SK-N-MC (cell line): ENCODE results near the gene GPX4.
"Not testable (repeated sequence)": the region's sequence is repeated elsewhere in the genome, so short reads cannot be mapped to it uniquely, and the experiment has no call there.

Experiments
- DNase-seq: peaks from one replicate; pipeline ENCODE4 v3.0.0-alpha.2; 2011; ENCODE audit warnings: low read depth, low spot score
- H3K27ac ChIP-seq: fragments of 200-600 bp; sonication (generic); 2 replicates; pipeline ENCODE4 v1.5.1; 2016; ENCODE audit warnings: mixed run types
- H3K36me3 ChIP-seq: fragments of 200-600 bp; sonication (generic); 2 replicates; pipeline ENCODE4 v1.6.1; 2017; ENCODE audit warnings: antibody characterized with exemption, low read length, mixed read lengths; ENCODE audit not compliant: insufficient read depth
- H3K4me3 ChIP-seq: fragments of 200-600 bp; sonication (generic); 2 replicates; pipeline ENCODE4 v1.5.1; 2016
- H3K9ac ChIP-seq: fragments of 200-600 bp; sonication (generic); 2 replicates; pipeline ENCODE4 v1.8.0; 2017; ENCODE audit warnings: mixed run types, mixed read lengths; ENCODE audit not compliant: insufficient read length
- H3K9me3 ChIP-seq: fragments of 200-600 bp; sonication (generic); 2 replicates; pipeline ENCODE4 v1.6.1; 2017; ENCODE audit warnings: low read depth, mild to moderate bottlenecking, antibody characterized with exemption, low read length, moderate library complexity, mixed read lengths
- EZH2 ChIP-seq: fragments of 200-600 bp; sonication (generic); IDR thresholded peaks from one replicate; pipeline ENCODE4 v1.6.1; 2017; ENCODE audit warnings: antibody characterized with exemption
- FOXP2 ChIP-seq: optimal IDR thresholded peaks from 2 replicates; pipeline ENCODE3; 2011; ENCODE audit warnings: mild to moderate bottlenecking, moderate library complexity; ENCODE audit not compliant: insufficient read depth; ENCODE audit errors: extremely low read length, control extremely low read depth
- POLR2AphosphoS5 ChIP-seq: IDR thresholded peaks from 2 replicates; pipeline ENCODE4 v1.6.1; 2012; ENCODE audit warnings: mild to moderate bottlenecking, low read depth, low read length, borderline replicate concordance

Gene GPX4

DNA sequence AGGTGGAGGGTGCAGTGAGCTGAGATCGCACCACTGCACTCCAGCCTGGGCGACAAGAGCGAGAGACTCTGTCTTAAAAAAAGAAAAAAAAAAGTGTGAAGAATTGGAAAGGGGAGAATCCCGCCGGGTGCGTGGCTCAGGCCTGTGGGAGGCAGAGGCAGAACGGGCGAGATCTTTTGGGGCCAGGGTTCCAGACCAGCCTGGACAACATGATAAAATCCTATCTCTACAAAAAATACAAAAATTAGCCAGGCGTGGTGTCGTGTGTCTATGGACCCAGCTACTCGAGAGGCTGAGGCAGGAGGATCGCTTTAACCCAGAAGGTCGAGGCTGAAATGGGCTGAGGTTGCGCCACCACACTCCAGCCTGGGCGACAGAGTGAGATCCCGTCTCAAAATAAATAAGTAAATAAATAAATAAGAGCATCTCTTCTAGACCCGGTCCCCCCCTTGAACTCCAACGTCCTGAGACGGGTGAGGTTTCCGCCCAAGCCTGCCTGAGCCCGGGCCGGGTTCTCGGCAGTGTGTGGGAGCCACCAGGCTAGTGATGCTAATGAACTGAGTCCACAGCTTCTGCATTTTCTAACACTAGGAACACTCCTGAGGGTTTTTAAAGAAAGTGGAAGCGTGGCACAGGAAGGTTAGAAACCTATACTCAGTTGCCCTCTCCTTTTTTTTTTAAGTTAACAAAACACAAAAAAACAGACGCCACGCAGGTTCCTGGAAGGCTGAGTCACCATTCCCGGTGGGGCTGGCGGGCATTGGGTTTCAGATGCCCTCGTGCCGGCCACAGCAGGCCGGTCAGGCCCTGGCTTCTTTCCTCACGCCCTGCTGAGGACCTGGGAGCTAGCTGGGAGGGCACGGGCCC, 22.0 kb downstream of the GPX4 start:
- Histone ChIP-seq H3K27ac (no peak overlapping the region), H3K9ac (no peak overlapping the region), H3K9me3 (no peaks in the 10 kb centered on the region), H3K4me3 (no peak overlapping the region), H3K36me3 (peaks cover 12% of the 10 kb centered on the region; the same call in 1 of the 2 replicates)
- TF ChIP-seq FOXP2, result no peak
- TF ChIP-seq POLR2AphosphoS5, result no peak
- no peak for TF ChIP-seq EZH2
- no peak for DNase-seq

DNA sequence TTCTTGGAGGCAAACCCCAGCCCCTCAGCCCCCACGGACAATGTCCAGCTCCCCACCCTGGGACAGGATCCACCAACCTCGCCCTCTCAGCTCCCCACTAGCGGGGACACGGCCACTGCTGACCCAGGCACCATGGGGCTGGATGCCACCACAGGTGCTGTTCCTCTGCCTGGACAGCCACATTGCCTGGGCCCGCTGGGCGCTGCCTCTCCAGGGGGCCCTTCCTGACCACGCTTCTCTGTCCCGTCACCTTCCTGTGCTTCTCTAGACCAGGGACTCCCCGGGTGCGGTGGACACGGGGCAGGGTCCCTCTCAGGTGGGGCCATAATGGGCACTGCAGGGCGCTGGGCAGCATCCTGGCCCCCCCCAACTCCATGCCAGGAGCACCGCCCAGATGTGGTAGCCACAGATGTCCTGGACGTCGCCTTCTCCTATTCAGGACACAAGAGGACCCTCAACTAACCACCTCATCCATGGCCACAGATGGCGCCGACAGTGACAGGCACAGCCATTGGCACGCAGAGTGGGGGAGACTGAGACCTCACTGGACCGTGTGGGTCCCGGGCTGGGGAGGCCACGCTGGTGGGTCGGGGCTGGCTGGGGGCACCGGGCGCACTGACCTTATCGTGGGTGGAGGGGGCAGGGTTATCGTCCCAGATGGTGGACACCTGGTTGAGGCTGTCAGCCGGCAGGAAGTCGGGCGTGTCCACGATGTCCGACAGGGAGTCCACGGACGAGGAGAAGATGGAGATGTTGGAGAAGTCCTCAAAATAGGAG, 23.4 kb downstream of the GPX4 start:
- H3K9me3 ChIP-seq, result no peaks in the 10 kb centered on the region
- no peak for DNase-seq
- TF ChIP-seq EZH2 (no peak), POLR2AphosphoS5 (no peak), FOXP2 (no peak)
- H3K9ac ChIP-seq, result no peak overlapping the region
- H3K27ac ChIP-seq, result no peak overlapping the region
- H3K36me3 ChIP-seq, result peaks cover 12% of the 10 kb centered on the region; the same call in 1 of the 2 replicates
- H3K4me3 ChIP-seq, result no peak overlapping the region

DNA sequence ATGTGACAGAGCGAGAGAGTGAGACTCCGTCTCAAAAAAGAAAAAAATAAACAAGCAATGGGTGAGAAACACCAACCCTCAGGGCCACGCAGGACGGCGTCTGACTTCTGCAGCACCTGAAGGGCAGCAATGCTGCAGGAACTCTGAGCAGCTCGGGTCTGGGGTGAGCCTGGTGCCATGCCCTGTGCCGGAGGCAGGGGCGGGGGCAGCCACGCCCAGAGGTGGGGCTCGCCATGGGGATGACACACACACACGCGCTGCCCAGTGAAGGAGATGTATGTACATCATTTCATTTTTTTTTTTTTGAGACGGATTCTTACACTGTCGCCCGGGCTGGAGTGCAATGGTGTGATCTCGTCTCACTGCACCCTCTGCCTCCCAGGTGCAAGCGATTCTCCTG, 24.3 kb downstream of the GPX4 start:
- DNase-seq, result no peak
- Histone ChIP-seq H3K27ac (no peak overlapping the region), H3K9me3 (no peaks in the 10 kb centered on the region), H3K4me3 (no peak overlapping the region), H3K9ac (no peak overlapping the region), H3K36me3 (peaks cover 7% of the 10 kb centered on the region; the same call in 1 of the 2 replicates)
- TF ChIP-seq EZH2, result no peak
- TF ChIP-seq POLR2AphosphoS5, result no peak
- no peak for TF ChIP-seq FOXP2

DNA sequence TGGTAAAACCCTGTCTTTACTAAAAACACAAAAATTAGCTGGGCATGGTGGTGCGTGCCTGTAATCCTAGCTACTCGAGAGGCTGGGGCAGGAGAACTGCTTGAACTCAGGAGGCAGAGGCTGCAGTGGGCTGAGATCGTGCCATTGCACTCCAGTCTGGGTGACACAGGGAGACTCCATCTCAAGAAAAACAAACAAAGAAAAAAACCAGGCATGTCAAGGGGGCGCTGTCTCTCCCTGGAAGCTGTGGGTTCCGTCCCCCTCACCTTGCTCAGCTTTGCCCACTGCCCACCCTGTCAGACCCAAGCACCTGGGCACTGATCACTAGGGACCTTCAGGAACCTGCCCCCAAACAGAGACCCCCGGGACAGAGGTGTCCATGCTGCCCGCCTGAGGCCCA, 25.3 kb downstream of the GPX4 start:
- not testable (repeated sequence) for DNase-seq, H3K36me3 ChIP-seq, H3K4me3 ChIP-seq, H3K9me3 ChIP-seq, H3K27ac ChIP-seq, H3K9ac ChIP-seq

DNA sequence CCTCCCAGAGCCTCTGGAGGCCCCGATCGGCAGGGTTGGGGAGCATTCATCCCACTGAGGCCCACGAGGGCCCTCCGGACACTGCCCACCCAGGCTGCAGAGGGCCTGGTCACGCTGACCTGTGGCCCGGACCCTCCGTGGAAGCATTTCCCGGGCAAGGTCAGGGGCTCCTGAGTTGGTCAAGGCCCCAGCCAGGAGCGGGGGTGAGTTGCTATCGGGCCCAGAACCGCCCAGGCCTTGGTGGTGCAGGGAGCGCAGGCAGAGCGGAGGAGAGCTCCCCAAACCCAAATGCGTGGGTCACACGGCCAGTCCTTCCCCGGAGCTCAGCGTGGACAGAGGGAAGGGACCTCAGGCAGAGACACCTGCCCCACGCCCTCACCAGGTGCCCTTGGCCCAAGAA, 25.7 kb downstream of the GPX4 start:
- TF ChIP-seq FOXP2 (no peak), EZH2 (no peak), POLR2AphosphoS5 (no peak)
- DNase-seq, result no peak
- Histone ChIP-seq H3K9me3 (no peaks in the 10 kb centered on the region), H3K27ac (no peak overlapping the region), H3K36me3 (no peaks in the 10 kb centered on the region; the same call in 1 of the 2 replicates), H3K4me3 (no peak overlapping the region), H3K9ac (no peak overlapping the region)

DNA sequence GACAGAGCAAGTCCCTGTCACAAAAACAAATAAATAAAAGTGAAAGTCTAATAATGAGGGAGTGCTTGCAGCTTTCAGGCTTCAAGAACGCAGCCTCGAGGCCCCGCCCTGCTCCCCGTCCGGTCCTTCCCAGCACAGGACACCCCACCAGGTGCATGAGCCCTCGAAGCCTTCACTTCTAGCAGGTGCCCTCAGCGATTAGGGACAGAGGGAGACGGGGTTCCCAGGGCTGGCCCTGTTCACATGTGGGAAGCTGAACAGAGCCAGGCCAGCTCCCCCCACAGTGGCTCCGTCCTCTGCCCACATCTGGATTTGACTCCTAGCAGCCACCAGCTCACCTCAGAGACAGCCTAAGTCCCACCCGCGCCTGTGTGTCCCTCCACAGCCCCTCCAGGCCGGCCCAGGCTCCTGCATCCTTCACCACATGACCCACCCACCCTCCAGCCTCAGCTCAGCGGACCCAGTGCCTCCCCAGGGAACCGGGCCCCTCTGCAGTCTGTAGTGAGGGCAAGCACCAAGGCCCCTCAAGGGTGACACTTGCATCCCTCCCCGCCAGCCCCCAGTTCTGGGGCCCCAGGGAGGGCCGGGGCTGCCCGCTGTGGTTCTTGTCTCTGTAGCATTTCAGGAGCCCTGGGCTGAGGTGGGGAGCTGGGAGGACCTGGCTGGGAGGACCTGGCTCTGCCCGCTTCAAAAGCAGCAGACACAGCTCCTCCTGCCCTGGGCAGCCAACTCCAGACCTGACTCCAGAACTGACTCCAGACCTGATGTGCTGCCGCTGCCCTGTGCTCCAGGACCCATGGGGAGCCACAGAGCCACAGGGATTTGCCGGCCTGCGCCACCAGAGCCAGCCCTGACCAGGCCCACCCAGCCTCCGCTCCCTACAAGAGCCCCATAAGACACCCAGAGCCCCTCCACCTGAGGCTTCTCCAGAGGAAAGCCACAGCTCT, 27.2 kb downstream of the GPX4 start:
- Histone ChIP-seq H3K4me3 (no peak overlapping the region), H3K27ac (no peak overlapping the region), H3K9me3 (no peaks in the 10 kb centered on the region), H3K9ac (no peak overlapping the region), H3K36me3 (no peaks in the 10 kb centered on the region; the same call in 1 of the 2 replicates)
- TF ChIP-seq EZH2 (no peak), FOXP2 (no peak), POLR2AphosphoS5 (no peak)
- no peak for DNase-seq

DNA sequence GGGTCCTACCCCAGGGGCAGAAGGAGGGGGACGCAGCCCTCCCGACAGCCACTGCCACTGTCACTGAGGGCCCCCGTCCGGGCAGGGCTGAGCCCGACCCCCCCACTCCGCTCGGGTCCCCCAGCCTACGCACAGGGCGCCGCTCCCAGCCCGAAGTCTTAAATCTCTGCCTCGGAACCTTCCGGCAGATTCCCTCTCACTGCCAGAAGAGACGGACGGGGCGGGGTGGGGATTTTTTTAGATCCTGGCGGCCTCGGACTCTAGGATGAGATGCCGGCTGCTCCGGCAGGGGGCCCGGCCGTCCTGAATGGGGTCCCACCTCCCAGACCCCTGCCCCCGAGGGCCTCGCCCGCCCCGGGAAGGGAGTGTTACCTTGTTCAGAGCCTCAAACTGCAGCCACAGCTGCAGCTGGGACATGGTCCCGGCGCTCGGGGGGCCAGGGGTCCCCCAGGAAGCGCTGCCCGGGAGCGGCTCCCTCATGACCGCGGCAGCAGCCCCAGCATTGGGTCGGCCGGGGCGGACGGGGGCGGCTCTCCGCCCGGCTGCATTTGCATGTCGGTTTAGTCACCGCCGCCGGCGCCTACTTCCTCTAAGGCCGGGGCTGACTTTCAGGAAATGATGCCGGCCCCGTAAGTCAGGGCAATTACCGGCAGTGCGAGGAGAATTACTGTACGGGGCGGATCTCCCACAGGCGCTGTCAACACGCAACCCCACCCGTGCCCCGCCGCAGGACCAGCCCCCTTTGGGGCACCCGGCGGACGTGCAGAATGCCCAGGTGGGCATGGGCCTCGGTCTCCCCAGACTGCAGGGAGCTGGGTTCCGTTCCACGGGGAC, 28.1 kb downstream of the GPX4 start:
- Histone ChIP-seq H3K4me3 (peak overlapping the region; percentile 54), H3K27ac (no peak overlapping the region), H3K36me3 (no peaks in the 10 kb centered on the region; the same call in 1 of the 2 replicates), H3K9me3 (no peaks in the 10 kb centered on the region), H3K9ac (peak overlapping the region; percentile 13)
- no peak for DNase-seq
- TF ChIP-seq EZH2 (no peak), FOXP2 (no peak), POLR2AphosphoS5 (no peak)
